Mesenchymal stem cell (in vitro differentiated cells and primary cell): ENCODE results near the gene FSHR.

Experiments used
- DNase-seq: peaks from one replicate; pipeline ENCODE4 v3.0.0-alpha.2; 2013
- H2AFZ ChIP-seq: one replicate; pipeline ENCODE4 v1.6.1; 2013; ENCODE audit warnings: low read depth, mild to moderate bottlenecking, control low read depth, inconsistent platforms, low read length, moderate library complexity
- H2AK5ac ChIP-seq: 2 replicates; pipeline ENCODE4 v1.6.1; 2013; ENCODE audit warnings: low read length, moderate library complexity, mild to moderate bottlenecking, inconsistent platforms; ENCODE audit not compliant: severe bottlenecking
- H2BK120ac ChIP-seq: one replicate; pipeline ENCODE4 v1.6.1; 2013; ENCODE audit warnings: low read depth, mild to moderate bottlenecking, inconsistent platforms, low read length, moderate library complexity
- H2BK12ac ChIP-seq, 2 experiments: one replicate each; pipeline ENCODE4 v1.6.1; 2013; ENCODE audit warnings: inconsistent platforms in 2 of 2, low read length in 2 of 2, mild to moderate bottlenecking in 2 of 2, moderate library complexity in 2 of 2, control low read depth in 1 of 2
- H2BK15ac ChIP-seq: one replicate; pipeline ENCODE4 v1.6.1; 2013; ENCODE audit warnings: mild to moderate bottlenecking, low read depth, inconsistent platforms; ENCODE audit not compliant: poor library complexity, severe bottlenecking
- H2BK5ac ChIP-seq: 2 replicates; pipeline ENCODE4 v1.6.1; 2013; ENCODE audit warnings: low read depth, mild to moderate bottlenecking, low read length, control low read depth, inconsistent platforms; ENCODE audit not compliant: poor library complexity, severe bottlenecking
- H3K14ac ChIP-seq, 2 experiments: one replicate each; pipeline ENCODE4 v1.6.1; 2013; ENCODE audit warnings: inconsistent platforms in 2 of 2, low read length in 2 of 2, control low read depth in 1 of 2, mild to moderate bottlenecking in 1 of 2, moderate library complexity in 1 of 2
- H3K18ac ChIP-seq, 2 experiments: one replicate each; pipeline ENCODE4 v1.6.1; 2013; ENCODE audit warnings: inconsistent platforms in 2 of 2, low read length in 2 of 2, control low read depth in 1 of 2, low read depth in 1 of 2, mild to moderate bottlenecking in 1 of 2
- H3K23ac ChIP-seq, 2 experiments: one replicate each; pipeline ENCODE4 v1.6.1; 2013; ENCODE audit warnings: inconsistent platforms in 2 of 2, low read length in 2 of 2, mild to moderate bottlenecking in 2 of 2, moderate library complexity in 2 of 2, control low read depth in 1 of 2
- H3K27ac ChIP-seq: 2 replicates; pipeline ENCODE4 v1.5.1; 2013; ENCODE audit warnings: mild to moderate bottlenecking, moderate library complexity, low read length, control low read depth, inconsistent platforms; ENCODE audit not compliant: poor library complexity, severe bottlenecking
- H3K27me3 ChIP-seq, 2 experiments: 2 replicates each; pipeline versions ENCODE4 v1.6.1 to v1.7.0; 2013; ENCODE audit warnings: low read length in 2 of 2, mild to moderate bottlenecking in 2 of 2, moderate library complexity in 2 of 2, control low read depth in 1 of 2, inconsistent platforms in 1 of 2; ENCODE audit not compliant: control insufficient read depth in 1 of 2, insufficient read depth in 1 of 2
- H3K36me3 ChIP-seq, 2 experiments: 2 replicates each; pipeline versions ENCODE4 v1.6.1 to v1.7.0; 2013; ENCODE audit warnings: low read length in 2 of 2, control low read depth in 1 of 2, inconsistent platforms in 1 of 2, low read depth in 1 of 2, mild to moderate bottlenecking in 1 of 2; ENCODE audit not compliant: insufficient read depth in 2 of 2, control insufficient read depth in 1 of 2
- H3K4ac ChIP-seq, 2 experiments: one replicate each; pipeline ENCODE4 v1.6.1; 2013; ENCODE audit warnings: inconsistent platforms in 2 of 2, low read length in 2 of 2, mild to moderate bottlenecking in 2 of 2, moderate library complexity in 2 of 2, control low read depth in 1 of 2, low read depth in 1 of 2
- H3K4me1 ChIP-seq: 2 replicates; pipeline ENCODE4 v1.6.1; 2013; ENCODE audit warnings: low read depth, low read length, control low read depth; ENCODE audit not compliant: control insufficient read depth, insufficient read depth
- H3K4me2 ChIP-seq: 2 replicates; pipeline ENCODE4 v1.6.1; 2013; ENCODE audit warnings: low read length, mild to moderate bottlenecking, inconsistent platforms; ENCODE audit not compliant: poor library complexity, severe bottlenecking
- H3K4me3 ChIP-seq, 2 experiments: 2 replicates each; pipeline versions ENCODE4 v1.5.1 to v1.7.0; 2013; ENCODE audit warnings: low read length in 2 of 2, mild to moderate bottlenecking in 2 of 2, control low read depth in 1 of 2, low read depth in 1 of 2; ENCODE audit not compliant: insufficient read depth in 1 of 2
- H3K79me1 ChIP-seq: replicated peaks from 2 replicates; pipeline ENCODE4 v1.6.1; 2013; ENCODE audit warnings: mild to moderate bottlenecking, control low read depth, low read length, inconsistent platforms; ENCODE audit not compliant: poor library complexity, severe bottlenecking
- H3K9ac ChIP-seq: 2 replicates; pipeline ENCODE4 v1.7.0; 2013; ENCODE audit warnings: mild to moderate bottlenecking, low read length, moderate library complexity
- H3K9me3 ChIP-seq: 2 replicates; pipeline ENCODE4 v1.7.0; 2013; ENCODE audit warnings: mild to moderate bottlenecking, low read length; ENCODE audit not compliant: control insufficient read depth
- H4K8ac ChIP-seq: one replicate; pipeline ENCODE4 v1.6.1; 2013; ENCODE audit warnings: inconsistent platforms, mild to moderate bottlenecking, low read length, moderate library complexity
- H4K91ac ChIP-seq: one replicate; pipeline ENCODE4 v1.6.1; 2013; ENCODE audit warnings: mild to moderate bottlenecking, low read length, inconsistent platforms
- WGBS: methylation state at CpG from one replicate; pipeline ENCODE4 v1.1.7; 2013; ENCODE audit warnings: mixed read lengths; 5-methylcytosine and 5-hydroxymethylcytosine counted together

The FSHR gene

GRCh38 chr2:49035481-49035880, 118.8 kb downstream of the FSHR start:
- Histone ChIP-seq H2AK5ac (no peak overlapping the region), H3K4me2 (no peak overlapping the region), H4K8ac (no peak overlapping the region), H2BK120ac (no peak overlapping the region), H3K27me3 (no peaks in the 10 kb centered on the region), H3K27ac (no peak overlapping the region), H3K9me3 (no peaks in the 10 kb centered on the region), H3K4me3 (no peak overlapping the region), H2BK15ac (no peak overlapping the region), H3K36me3 (no peaks in the 10 kb centered on the region), H3K23ac (no peak overlapping the region), H4K91ac (no peak overlapping the region), H2BK12ac (no peak overlapping the region), H2AFZ (no peak overlapping the region), H2BK5ac (no peak overlapping the region), H3K18ac (no peak overlapping the region), H3K14ac (no peak overlapping the region), H3K79me1 (no peaks in the 10 kb centered on the region), H3K4me1 (no peaks in the 10 kb centered on the region), H3K4ac (no peak overlapping the region), H3K9ac (no peak overlapping the region)
- no peak for DNase-seq
- WGBS, result 100% methylated on average over 1 of the region's 1 CpG

GRCh38 chr2:49033394-49034185, 120.7 kb downstream of the FSHR start:
- WGBS, result 44% methylated on average over 3 of the region's 4 CpGs
- no peak overlapping the region for H3K4me3 ChIP-seq

GRCh38 chr2:49032936-49033335, 121.4 kb downstream of the FSHR start:
- Histone ChIP-seq H3K4ac (no peak overlapping the region), H3K18ac (no peak overlapping the region), H3K4me1 (no peaks in the 10 kb centered on the region), H4K91ac (no peak overlapping the region), H3K23ac (no peak overlapping the region), H3K4me3 (no peak overlapping the region), H2BK5ac (no peak overlapping the region), H2BK120ac (no peak overlapping the region), H3K27ac (no peak overlapping the region), H2AFZ (no peak overlapping the region), H2BK12ac (no peak overlapping the region), H2BK15ac (no peak overlapping the region), H3K27me3 (no peaks in the 10 kb centered on the region), H3K4me2 (no peak overlapping the region), H3K9ac (no peak overlapping the region), H2AK5ac (no peak overlapping the region), H3K9me3 (no peaks in the 10 kb centered on the region), H3K14ac (no peak overlapping the region), H3K79me1 (no peaks in the 10 kb centered on the region), H4K8ac (no peak overlapping the region), H3K36me3 (no peaks in the 10 kb centered on the region)
- no peak for DNase-seq
- 50% methylated on average over 1 of the region's 1 CpG for WGBS

More at GRCh38 chr2:49033394-49034185, 120.7 kb downstream of the FSHR start:
- Histone ChIP-seq H3K9ac (no peak overlapping the region), H2AK5ac (no peak overlapping the region), H4K8ac (no peak overlapping the region), H3K27ac (no peak overlapping the region), H3K23ac (no peak overlapping the region), H3K36me3 (no peaks in the 10 kb centered on the region), H2BK12ac (no peak overlapping the region), H4K91ac (no peak overlapping the region), H2AFZ (no peak overlapping the region), H3K79me1 (no peaks in the 10 kb centered on the region), H2BK15ac (no peak overlapping the region), H2BK5ac (no peak overlapping the region), H3K4me1 (no peaks in the 10 kb centered on the region), H3K4me2 (no peak overlapping the region), H3K14ac (no peak overlapping the region), H3K9me3 (no peaks in the 10 kb centered on the region), H3K27me3 (no peaks in the 10 kb centered on the region), H2BK120ac (no peak overlapping the region), H3K18ac (no peak overlapping the region), H3K4ac (no peak overlapping the region)
- DNase-seq, result no peak

- no peaks in the 10 kb centered on the region for H3K9me3 ChIP-seq
- WGBS, result 77% methylated on average over 1 of the region's 1 CpG
- no peaks in the 10 kb centered on the region for H3K36me3 ChIP-seq
Measured at GRCh38 chr2:49032126-49032525, 122.2 kb downstream of the FSHR start.

More at GRCh38 chr2:49032126-49032525, 122.2 kb downstream of the FSHR start:
- Histone ChIP-seq H3K18ac (no peak overlapping the region), H2BK15ac (no peak overlapping the region), H2BK12ac (no peak overlapping the region), H3K14ac (no peak overlapping the region), H2BK5ac (no peak overlapping the region), H2AFZ (no peak overlapping the region), H3K4me1 (no peaks in the 10 kb centered on the region), H3K4ac (no peak overlapping the region), H3K4me3 (no peak overlapping the region), H2BK120ac (no peak overlapping the region), H3K27me3 (no peaks in the 10 kb centered on the region), H3K27ac (no peak overlapping the region), H4K91ac (no peak overlapping the region), H3K23ac (no peak overlapping the region), H3K4me2 (no peak overlapping the region), H3K79me1 (no peaks in the 10 kb centered on the region), H2AK5ac (no peak overlapping the region), H4K8ac (no peak overlapping the region), H3K9ac (no peak overlapping the region)
- no peak for DNase-seq
